Measurements from ENCODE around the gene PTPN4. TPM values are rescaled to one million over a fixed set of nuclear protein-coding genes. Genes with fewer than 3 reads are reported as not detected.

PTPN4 gene
- total and polyA plus RNA-seq, 2 experiments from 2014 or later: 41.6 to 90.4 TPM

DNA sequence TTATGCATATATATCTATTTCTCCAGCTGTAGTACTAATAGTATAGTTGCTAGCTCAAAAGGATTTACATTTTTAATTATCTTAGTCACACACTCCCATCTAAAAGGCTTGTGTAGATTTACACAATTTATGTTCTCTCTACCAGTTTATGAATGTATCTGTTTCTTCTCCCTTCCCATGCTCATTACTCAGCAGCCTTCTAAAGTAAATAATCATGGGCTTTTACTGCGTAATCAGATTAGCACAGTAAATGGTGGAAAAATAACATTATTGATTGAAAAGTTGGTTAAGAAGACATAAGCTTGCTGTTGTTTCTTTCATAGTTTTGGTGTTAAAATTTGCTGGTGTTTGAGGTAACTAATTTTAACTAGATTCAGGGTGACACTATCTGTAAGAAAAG, 81.8 kb downstream of the PTPN4 start:
- H3K4me1 ChIP-seq (ENCODE audit: insufficient read depth): peaks cover 8% of the 10 kb centered on the region; the same call in 1 of the 2 replicates

More for the DNA sequence above, 81.8 kb downstream of the PTPN4 start:
- TF ChIP-seq STAT1 (IDR thresholded peaks at IDR 0.05; ENCODE audit: unreplicated experiment): no peak
- no peak for TF ChIP-seq CTCF (conservative IDR thresholded peaks at IDR 0.05; ENCODE audit: low read depth in 2 of 2)
- no peak for TF ChIP-seq ZNF462 (CRISPR knock-in tag; IDR thresholded peaks at IDR 0.05)
- TF ChIP-seq POLR2AphosphoS5 (IDR thresholded peaks at IDR 0.05; ENCODE audit: low read depth): no peak
- TF ChIP-seq NANOG (IDR thresholded peaks at IDR 0.05; ENCODE audit: borderline replicate concordance): no peak
- TF ChIP-seq EZH2 (IDR thresholded peaks at IDR 0.05; ENCODE audit: low read depth, unreplicated experiment): no peak
- TF ChIP-seq ZNF331 (CRISPR knock-in tag; IDR thresholded peaks at IDR 0.05; ENCODE audit: low read depth): no peak
- TF ChIP-seq EZH2phosphoT487 (IDR thresholded peaks at IDR 0.05; ENCODE audit: unreplicated experiment): no peak
- no peak for TF ChIP-seq JUNB (IDR thresholded peaks at IDR 0.05; ENCODE audit: unreplicated experiment)
- TF ChIP-seq ZNF114 (CRISPR knock-in tag; IDR thresholded peaks at IDR 0.05): no peak
- no peak for TF ChIP-seq REST (IDR thresholded peaks at IDR 0.05; ENCODE audit: unreplicated experiment)
- TF ChIP-seq, protein P1, sequence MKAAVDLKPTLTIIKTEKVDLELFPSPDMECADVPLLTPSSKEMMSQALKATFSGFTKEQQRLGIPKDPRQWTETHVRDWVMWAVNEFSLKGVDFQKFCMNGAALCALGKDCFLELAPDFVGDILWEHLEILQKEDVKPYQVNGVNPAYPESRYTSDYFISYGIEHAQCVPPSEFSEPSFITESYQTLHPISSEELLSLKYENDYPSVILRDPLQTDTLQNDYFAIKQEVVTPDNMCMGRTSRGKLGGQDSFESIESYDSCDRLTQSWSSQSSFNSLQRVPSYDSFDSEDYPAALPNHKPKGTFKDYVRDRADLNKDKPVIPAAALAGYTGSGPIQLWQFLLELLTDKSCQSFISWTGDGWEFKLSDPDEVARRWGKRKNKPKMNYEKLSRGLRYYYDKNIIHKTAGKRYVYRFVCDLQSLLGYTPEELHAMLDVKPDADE (IDR thresholded peaks at IDR 0.05): no peak
- no peak for TF ChIP-seq CREB1 (CRISPR knock-in tag; IDR thresholded peaks at IDR 0.05; ENCODE audit: low read depth)
- H3K4me3 ChIP-seq: no peak overlapping the region
- no peak overlapping the region for H3K4me3 Mint-ChIP-seq
- DNase-seq (ENCODE audit: low spot score) (no peak), ATAC-seq (no peak)
- H3K79me2 ChIP-seq (replicated peaks; ENCODE audit: insufficient read depth): peaks cover 64% of the 10 kb centered on the region
- peaks cover 19% of the 10 kb centered on the region for H3K27me3 Mint-ChIP-seq (ENCODE audit: insufficient read depth, low read depth, poor library complexity)
- peaks cover 30% of the 10 kb centered on the region for H3K9me3 Mint-ChIP-seq
- H3K4me1 Mint-ChIP-seq: peaks cover 17% of the 10 kb centered on the region
- H3F3A ChIP-seq (replicated peaks; ENCODE audit: low read depth): no peaks in the 10 kb centered on the region
- H3K36me3 ChIP-seq (ENCODE audit: insufficient read depth): no peaks in the 10 kb centered on the region
- no peak overlapping the region for H3K27ac Mint-ChIP-seq
- no peaks in the 10 kb centered on the region for H3K9me2 ChIP-seq (ENCODE audit: insufficient read depth)
- no peak overlapping the region for H2AFZ ChIP-seq
- peaks cover 7% of the 10 kb centered on the region; the same call in 1 of the 2 replicates for H4K20me1 ChIP-seq (replicated peaks; ENCODE audit: insufficient read depth)
- H3K36me3 Mint-ChIP-seq (ENCODE audit: low read depth): peaks cover 47% of the 10 kb centered on the region
- no peaks in the 10 kb centered on the region for H3K27me3 ChIP-seq (ENCODE audit: insufficient read depth)
- no peak overlapping the region for H3K4me2 ChIP-seq
- H3K27ac ChIP-seq (ENCODE audit: low read depth): no peak overlapping the region

All from GM23338 (cell line).